NCI-H345 treated with DMSO at 0.1 percent for 48 hours (cell line): ENCODE results near the gene SPATA6L.

Source experiments
- DNase-seq: peaks from one replicate; lab custom pipeline; 2025; ENCODE audit not compliant: unreplicated experiment; lab: John Stamatoyannopoulos, UW

Gene SPATA6L

DNA sequence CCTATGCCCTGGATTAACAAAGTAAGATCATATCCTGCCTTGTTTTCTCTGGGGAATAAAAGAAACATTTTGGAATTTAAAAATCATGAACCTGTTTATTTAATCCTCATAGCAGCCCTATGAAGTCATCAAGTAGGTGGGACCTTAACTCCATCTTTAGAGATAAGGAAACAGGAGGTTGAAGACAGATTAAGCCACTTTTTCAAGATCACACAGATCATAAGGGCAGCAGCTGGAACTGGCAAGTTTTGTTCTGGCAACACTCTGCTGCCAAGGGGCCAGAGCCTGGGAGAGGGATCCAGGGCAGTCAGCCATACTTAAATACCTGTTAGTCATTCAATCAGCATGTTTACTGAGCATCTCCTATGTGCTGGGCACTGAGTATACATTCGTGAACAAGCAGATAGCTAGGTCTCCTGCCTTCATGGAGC lies 112.3 kb downstream of the SPATA6L start:
- no peak for DNase-seq

- DNase-seq = no peak
Observed at GRCh38 chr9:4550777-4551484, 115.3 kb downstream of the SPATA6L start.

GRCh38 chr9:4549751-4550295 lies 116.5 kb downstream of the SPATA6L start:
- DNase-seq = no peak

DNA sequence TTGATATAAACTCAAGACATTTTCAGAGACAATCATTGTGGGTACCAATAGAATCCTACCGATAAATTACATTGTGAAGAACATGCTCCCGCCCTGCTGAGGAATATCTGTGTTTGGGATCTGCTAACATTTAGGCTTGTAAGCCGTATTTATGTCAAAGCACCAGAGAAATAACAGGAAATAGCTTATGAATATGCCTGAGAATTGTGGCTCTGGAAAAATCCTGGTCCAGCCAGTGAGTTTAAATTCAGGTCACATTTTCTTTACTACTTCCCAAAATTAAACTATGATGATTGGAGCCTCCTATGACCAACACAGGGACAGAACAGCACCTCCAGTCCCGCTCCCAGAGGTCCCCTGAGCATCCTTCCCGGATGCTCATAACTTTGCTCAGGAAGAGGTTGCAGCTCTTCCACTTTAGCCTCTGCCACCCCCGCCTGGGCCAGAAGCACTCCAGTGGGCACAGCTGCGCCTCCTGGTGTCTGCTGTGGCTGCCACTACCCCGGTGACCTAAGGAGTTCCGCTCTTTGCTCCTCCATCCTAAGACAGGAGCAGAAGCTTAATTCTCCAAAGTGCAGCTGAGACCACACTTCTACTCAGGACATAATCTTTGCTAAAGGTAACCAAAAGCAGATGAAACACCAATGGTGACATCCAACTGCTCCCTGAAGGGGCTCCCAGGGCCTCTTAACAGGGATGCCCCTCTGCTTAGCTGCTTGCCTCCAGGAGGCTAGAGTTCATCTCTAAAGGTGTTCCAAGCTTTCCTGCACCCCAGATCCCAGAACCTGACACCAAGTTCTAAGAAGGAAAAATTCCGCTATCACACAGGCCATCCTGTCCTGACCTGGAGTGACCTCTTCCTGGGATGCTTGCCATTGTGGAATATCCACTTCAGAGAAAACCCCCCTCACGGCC lies 117.2 kb downstream of the SPATA6L start:
- no peak for DNase-seq
